Mesenteric fat pad (tissue), 1 donor: ENCODE results near the gene PTPRCAP. TPM values are rescaled to one million over a fixed set of nuclear protein-coding genes. Genes with fewer than 3 reads are reported as not detected.

Experiments
- DNase-seq: peaks from one replicate; pipeline ENCODE4 v3.0.0-alpha.2; 2020; ENCODE audit warnings: low spot score
- total RNA-seq: library from RNA; stranded (reverse); fragmentation: NEBNext Ultra II Directional; extraction: Animal tissue kit (Norgen Biotek cat#: 25700); gene quantifications from one replicate; pipeline ENCODE4 v1.2.1, GENCODE V29; 2021
- donor health status: DM: yes; HTN: yes; CAD: no.

Gene PTPRCAP
- total RNA-seq, 1 donor from 2014 or later = 3.3 TPM

DNA sequence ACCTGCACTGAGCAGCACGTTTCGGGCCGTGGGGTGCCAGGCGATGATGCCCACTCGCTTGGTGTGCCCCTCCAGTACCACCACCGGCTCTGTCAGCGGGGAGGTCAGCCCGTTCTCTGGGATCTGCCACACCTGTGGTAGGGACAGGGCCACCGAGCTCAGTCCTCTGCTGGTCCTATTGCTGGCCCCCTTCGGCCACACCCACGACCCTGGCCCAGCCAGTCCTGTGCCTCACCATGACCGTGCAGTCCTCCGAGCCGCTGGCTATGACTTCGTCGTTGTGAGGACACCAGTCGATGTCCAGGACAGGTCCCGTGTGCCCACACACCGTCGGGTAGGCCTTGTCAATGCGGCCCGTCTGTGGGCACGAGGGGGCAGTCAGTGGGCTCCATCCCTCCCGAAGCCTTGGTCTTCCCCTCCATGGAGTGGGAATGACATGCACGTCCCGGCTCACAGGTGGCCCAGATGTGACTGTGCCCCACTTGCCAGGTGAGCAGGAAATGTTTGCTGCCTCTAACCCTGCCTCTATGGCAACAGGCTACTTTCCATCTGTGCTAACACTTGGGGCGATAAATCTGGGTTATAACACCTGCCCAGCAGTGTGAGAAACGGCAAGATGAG is 4.4 kb upstream of the PTPRCAP start:
- no peak for DNase-seq

DNA sequence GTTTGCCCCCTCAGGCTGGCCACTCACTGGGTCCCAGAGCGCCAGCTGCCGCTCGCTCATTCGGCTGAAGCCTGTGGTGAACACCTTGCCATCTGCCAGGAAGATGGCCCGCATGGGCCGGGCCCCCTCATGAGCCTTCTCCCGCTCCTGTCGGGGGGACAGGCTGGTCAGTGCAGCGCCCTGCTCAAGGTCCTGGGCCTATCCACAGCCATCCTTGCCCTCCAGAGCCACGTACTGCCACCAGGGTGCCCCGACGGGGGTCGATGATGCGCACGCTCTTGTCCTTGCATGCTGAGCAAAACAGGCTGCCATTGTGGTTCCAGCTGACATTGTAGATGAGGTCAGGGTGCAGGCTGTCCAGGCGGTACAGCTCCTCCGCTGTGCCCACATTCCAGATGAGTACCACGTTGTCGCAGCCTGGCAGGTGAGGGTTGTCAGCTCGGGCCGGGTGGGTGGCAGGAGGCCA is 3.6 kb upstream of the PTPRCAP start:
- DNase-seq = no peak

DNA sequence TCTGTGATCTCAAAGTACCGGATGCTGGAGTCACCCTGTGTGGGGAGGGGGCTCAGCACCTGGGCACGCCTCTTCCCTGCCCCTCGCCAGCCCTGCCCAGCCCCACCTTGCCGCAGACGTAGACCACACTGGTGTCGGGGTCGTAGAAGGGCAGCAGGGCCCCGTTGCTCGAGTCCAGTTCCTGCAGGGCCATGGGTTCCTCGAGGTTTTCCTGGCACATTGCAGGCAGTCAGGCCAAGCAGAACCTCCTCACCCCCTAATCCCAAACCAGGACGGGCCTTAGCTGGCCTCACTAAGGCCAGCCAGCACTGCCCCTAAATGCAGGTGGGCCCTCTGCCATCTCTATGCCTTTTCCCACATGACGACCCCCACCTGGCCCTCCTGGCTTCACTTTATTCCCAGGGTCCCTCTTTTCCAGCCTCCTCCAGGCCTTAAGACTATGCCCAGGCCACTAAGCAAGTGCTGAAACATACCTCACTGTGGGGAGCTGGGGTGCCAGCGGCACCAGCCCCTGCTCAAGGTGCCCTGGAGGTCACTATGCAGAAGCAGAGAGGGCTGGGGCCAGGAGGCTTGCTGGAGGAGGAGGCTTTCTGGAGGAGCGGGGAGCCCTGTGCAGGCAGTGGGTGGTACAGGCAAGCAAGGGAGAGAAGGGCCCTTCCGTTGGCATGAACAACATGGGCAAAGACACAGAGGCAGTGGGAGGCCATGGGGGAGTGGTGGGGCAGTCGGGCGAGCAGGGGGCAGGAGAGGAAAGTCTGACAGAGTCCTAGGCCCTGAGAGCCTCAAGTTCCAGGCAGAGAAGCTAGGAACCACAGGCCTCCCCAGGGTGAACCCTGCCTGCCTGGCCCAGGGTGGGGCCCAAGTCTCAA is 3.0 kb upstream of the PTPRCAP start:
- no peak for DNase-seq

DNA sequence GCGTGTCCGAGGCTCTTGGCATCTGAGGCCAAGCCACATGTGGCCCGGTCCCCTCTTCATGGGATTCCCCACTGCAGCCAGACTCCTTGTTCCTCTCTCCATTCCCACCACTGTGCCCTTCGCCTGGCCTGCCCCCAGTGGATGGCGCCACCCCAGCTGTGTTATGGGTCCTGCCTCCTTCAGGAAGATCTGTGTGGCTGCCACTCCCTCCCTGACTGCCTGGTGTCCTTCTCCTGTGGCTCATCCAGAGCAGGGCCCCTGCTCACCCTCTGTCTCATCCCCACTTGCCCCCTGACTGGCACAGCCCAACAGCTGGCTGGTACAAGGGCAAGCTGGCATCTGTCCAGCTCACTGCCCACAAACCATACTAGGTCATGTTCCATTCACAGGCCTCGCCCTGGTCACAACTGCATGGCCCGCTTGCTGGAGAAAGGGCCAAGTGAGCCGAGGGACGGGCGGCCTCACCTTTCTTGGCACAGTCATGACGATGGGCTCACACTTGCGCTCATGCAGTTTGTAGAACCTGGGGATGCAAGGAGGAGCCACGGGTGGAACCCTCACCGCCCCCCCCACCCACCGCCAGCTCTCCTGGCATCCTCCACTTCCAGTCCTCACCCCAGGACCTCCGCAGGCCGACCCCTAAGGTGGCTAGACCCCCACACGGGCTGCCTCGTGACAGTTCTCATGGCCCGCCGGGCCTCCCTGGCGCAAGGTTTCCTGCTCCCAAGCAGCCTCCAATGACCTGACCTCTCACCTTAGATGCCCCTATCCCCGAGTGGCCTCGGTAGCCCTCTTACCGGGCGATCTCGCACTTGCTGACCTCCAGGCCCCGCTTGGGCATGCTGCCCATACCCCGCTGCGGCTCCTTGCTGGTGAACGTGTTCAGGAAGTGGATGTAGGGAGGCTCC is 2.1 kb upstream of the PTPRCAP start:
- DNase-seq = no peak

DNA sequence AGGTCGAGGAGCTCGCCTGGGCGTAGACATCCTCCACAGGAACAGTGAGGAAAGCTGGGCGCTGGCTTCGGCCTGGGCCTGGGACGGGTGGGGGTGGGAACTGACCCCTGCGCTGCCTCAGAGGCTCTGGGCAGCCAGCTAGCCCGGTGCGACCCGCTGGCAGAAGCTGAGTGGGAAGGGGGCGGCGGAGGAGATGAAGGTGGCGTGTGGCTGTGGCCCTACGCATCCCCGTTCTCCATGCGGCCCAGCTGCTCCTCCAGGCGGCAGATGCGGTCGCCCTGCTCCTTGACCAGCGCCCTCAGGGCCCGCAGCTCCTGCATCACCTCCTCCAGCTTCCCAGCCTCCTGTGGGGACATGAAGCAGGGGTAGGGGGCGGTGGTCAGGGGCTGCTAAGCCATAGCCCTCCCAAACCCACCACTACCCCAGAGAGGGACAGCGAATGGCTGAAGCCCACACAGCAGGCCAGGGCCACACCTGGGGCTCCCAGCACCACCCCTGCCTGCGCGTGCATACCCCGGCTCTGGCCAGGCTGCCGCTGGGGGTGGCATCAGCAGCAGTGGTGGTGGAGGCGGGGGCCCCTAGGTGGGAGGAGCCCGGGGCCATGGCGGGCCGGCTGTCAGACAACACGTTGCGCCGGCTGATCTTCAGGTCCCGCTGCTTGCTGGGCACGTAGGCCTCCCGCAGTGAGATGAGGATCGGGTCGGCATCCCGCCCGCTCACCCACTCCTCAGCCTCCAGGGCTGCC is 848 bp upstream of the PTPRCAP start:
- DNase-seq = no peak

DNA sequence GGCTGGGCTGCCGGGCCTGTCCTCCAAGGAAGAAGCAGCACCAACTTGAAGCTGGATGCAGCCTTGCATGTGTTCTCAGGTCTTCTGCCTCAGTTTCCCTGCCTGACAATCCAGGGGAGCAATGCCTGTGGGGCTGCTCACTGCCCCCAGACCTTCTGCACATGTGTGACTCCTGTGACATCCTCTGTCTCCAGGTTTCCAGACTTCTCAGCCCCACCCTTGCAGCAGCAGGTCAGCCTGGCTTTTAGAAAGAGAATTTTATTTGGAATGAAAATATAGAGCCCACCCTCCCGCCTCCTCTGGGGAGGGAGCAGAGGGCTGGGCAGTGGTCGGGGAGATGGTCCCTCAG is 301 bp upstream of the PTPRCAP start:
- no peak for DNase-seq

DNA sequence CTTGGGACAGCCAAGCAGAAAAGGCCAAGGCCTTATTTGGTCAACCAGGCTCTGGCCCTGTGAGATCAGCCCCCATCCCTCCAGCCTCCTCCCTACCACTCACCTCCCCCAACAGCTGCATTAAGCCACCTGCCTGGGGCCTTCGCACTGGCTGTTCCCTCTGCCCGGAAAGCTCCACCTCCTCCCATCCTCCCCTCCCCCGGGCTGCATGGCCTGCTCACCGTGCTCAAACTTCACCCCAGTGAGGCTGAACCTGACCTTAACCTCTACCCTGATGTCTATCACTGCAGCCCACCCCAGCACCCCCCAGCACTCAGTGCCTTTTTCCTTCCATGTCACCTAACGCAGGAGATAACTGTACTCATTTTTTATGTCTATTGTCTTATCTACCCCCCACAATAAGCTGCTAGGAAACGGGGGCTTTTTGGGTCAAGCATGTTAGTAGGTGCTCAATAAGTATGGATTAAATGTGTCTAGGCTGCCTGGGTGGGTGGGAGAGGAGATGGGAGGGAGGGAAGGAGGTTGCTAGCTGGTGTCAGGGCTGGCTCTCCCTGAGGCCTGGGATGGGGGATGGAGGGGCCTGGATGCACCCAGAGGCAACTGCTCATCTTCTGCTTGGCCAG is 912 bp downstream of the PTPRCAP start:
- DNase-seq = no peak

DNA sequence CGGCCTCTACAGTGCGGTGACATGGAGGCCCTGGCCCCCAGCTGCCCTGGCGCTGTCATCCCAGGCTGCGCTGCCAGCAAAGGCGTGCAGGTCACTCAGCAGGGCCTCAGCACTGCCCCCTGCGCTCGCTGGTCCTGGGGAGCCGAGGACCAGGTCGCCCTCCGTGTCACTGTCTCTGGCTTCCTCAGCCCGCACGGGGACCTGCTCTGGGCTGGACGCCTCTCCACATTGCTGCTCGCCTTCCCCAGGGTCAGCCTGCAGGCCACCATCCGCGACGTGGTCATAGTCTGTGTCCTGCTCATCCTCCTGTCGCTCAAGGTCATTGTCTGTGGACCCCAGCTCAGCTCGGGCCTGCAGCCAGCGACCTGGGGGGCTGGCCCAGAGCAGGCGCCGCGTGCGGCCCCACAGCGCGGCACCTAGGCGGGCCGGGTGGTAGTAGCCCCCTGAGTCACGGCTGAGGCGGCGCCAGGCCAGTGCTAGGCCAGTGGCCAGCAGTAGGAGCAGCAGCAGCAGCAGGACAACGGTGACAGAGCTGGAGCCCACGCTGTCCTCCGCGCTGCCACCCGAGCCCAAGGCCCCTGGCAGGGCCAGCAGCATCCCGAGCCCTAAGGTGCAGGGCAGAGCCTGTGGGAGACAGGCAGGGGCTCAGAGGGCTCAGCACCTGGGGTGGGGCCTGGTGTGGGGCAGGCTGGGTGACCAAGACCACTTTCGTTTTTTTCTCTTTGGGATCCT is 1.6 kb downstream of the PTPRCAP start:
- DNase-seq = no peak

DNA sequence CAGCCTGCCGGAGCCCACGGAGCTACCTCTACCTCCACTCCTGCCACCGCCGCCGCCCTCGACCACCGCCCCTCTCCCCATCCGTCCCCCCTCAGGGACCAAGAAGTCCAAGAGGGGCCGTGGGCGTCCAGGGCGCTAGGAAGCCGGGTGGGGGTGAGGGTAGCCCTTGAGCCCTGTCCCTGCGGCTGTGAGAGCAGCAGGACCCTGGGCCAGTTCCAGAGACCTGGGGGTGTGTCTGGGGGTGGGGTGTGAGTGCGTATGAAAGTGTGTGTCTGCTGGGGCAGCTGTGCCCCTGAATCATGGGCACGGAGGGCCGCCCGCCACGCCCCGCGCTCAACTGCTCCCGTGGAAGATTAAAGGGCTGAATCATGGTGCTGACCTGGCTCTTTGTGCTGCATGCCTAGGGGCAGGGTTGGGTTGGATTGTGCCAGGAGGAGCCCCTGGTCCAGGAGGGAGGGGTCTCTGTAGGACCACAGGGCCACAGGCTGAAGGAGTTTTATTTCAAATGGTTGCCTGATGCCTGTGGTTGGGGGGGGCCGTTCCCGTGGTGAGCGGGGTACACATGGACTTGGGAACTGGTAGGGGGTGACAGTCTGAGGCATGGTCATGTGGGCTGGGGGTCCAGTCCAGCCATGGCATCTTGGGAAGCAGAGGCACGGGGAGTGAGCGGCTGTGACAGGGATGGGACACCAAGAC is 2.3 kb downstream of the PTPRCAP start:
- DNase-seq = no peak

DNA sequence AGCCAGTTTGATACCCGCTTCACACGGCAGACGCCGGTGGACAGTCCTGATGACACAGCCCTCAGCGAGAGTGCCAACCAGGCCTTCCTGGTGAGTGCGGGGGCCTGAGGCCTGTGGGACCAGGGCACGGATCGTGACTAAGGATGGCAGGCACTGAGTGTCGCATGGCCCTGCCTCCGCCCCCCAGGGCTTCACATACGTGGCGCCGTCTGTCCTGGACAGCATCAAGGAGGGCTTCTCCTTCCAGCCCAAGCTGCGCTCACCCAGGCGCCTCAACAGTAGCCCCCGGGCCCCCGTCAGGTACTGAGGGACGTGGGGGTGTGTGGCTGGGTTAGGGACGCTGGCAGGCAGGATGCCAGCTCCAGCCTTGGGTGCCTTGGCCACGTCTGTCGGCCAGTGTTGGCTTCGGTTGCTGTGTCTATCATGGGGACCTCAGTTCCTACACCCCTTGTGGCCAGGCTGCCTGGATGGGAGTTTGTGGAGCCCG is 3.0 kb downstream of the PTPRCAP start:
- DNase-seq = no peak

DNA sequence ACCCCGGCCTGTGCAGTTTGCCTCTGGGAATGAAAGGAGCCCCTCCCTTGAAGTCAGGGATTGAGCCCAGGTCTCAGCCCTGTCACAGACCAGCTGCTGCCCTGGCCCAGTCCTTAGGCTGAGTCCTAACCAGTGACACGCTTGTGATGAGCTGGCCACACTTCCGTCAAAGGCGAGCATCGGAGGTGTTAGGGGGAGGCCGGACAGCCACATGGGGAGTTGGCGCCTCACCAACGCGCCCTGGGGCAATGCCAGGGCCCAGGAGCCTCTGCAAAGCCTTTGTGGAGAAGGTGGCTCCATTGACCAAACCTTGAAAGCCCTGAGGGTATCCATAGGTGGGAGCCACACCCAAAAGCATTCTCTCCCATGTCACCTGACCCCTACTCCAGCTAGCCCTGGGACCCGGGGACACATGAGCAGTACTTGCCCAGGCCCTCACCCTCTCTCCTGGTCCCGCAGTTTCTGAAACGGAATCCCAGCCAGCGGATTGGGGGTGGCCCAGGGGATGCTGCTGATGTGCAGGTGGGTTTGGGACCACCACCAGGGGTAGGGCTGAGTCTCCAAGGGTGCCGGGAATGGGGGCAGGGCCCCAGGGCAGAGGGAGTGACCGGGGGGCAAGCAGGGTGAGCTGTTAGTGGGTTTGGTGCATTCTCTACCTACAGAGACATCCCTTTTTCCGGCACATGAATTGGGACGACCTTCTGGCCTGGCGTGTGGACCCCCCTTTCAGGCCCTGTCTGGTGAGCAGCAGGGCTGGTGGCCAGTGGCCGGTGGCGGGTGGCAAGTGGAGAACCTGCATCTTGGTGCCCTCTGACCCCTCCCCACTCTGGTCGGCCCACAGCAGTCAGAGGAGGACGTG is 3.7 kb downstream of the PTPRCAP start:
- no peak for DNase-seq

DNA sequence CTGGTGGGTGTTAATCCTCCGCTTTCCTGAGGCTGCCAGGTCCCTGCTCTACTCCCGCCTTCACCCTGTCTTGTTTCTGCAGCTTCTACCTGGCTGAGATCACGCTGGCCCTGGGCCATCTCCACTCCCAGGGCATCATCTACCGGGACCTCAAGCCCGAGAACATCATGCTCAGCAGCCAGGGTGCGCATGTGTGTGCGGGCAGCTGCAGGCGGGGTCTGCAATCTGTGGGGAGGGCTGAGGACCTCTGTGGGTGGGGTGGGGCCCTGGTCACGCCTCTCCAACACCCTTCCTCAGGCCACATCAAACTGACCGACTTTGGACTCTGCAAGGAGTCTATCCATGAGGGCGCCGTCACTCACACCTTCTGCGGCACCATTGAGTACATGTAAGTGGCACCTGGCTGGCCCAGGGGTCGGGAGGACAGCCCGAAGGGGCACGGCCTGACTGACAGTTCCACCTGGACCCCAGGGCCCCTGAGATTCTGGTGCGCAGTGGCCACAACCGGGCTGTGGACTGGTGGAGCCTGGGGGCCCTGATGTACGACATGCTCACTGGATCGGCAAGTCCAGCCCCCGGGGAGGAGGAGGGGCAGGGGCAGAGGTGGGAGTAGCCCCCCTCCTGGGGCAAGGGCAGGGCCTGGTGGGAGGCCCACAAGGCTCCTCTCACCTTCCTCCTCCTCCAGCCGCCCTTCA is 4.7 kb downstream of the PTPRCAP start:
- no peak for DNase-seq

DNA sequence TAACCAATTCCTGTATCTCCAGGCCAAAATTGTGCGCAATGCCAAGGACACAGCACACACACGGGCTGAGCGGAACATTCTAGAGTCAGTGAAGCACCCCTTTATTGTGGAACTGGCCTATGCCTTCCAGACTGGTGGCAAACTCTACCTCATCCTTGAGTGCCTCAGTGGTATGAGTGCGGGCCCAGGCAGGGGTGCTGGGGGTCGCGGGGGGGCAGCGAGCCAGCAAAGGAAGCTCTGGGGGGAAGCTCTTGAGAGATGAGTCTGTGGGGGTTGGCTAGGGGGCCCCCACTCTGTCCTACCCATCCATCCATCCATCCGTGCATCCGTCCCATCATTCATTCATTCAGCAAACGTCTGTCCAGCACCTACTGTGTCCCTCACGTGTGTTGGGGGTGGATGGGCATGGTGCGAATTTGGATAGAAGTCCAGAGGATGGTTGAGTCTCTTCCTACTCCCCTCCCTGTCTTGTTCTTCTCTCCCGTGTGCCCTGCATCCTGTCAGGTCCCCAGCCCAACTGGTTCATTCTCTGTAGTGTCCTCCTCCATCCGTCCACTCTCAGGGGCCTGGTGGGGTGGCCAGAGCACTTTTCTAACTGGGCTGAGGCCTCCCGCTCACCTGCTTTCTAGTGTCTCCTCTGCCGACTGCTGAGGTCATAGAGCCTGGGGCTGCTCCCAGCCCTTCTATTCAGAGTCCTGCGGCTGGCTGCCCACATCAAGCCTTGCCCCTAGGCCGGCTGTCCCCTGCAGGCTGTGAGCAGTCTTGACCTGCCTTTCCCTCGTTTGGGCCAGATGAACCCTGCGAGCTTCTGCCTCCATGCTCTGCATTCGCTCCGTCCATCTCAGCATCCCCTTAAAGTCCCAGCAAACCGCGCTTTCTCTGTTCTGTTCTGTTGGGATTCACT is 5.9 kb downstream of the PTPRCAP start:
- DNase-seq = no peak

DNA sequence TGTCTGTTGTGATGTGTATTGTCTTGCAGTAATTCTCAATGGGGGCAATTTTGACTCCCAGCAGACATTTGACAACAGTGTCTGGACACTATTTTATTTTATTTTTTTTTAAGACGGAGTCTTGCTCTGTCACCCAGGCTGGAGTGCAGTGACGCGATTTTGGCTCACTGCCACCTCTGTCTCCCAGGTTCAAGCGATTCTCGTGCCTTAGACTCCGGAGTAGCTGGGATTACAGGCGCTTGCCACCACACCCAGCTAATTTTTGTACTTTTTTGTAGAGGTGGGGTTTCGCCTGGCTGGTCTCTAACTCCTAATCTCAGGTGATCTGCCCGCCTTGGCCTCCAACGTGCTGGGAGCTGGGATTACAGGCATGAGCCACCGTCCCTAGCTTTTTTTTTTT is 7.8 kb downstream of the PTPRCAP start:
- DNase-seq = no peak

DNA sequence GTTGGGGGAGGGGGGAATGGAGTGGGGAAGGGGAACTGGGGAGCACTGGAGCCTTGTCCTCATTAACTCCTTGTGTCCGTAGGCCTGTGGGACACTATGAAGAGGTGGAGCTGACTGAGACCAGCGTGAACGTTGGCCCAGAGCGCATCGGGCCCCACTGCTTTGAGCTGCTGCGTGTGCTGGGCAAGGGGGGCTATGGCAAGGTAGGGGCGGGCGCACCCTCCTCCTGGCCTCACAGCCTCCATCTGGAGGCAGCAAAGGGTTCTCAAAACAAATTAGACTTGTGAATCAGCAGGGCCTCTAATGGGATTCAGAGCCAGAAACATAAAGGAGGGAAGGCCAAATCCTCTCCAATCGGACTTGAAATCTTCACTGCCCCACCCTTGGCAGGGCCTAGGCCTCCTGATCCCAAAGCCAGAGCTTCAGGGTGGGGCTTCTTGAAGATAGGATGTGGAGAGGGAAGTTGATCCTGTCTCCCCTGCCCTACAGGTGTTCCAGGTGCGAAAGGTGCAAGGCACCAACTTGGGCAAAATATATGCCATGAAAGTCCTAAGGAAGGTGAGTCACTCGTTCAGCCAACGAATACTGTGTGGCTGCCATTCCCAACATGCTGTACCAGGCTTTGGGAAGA is 8.3 kb downstream of the PTPRCAP start:
- no peak for DNase-seq
